ENCODE data around the gene MB. TPM values are rescaled to one million over a fixed set of nuclear protein-coding genes. Genes with fewer than 3 reads are reported as not detected.

MB gene
- total RNA-seq, 1 donor from 2014 or later: not detected

DNA sequence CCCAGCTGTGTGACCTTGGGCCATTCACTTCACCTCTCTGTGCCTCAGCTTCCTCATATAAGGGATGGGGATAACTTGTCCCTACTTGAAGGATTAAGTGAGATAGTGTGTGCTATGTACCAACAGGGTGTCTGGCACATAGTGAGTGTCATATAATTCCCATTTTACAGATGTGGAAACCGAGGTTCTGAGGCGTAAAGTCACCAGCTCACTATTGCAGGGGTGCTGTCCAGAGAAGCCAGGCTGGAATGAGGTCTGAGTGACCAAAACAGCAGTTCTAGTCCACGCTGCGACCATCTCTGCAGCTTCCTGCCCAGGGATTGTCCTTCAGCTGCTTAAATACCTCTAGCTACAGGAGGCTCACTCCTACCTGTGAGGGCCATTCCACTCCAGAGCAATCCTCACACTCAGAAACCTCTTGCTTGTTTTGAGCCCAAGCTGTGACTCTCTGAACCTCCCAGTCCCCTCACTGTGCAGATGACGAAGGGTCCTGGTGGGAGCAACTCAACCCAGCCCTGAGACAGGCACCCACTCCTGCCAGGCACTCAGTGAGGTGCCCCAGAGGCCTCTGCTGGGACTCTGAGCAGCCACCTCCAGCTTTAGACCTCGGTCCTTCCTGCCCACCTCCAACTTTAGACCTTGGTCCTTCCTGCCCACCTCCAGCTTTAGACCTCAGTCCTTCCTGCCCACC, 5.8 kb downstream of the MB start:
- peaks cover 35% of the 10 kb centered on the region for H3K27me3 Mint-ChIP-seq (ENCODE audit: unreplicated experiment)

DNA sequence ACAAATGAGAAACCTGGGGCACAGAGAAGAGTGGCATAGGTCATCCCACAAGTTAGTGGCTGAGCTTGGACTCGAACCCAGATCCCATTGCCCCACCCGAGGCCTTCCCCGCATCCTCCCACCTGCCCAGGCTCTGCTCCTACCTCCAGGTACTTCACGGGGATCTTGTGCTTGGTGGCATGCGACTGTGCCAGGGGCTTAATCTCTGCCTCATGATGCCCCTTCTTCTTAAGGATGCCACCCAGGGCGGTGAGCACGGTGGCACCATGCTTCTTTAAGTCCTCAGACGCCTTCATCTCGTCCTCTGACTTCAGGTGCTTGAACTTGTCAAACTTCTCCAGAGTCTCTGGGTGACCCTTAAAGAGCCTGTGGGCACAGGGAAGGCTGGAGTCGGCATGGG, 6.4 kb downstream of the MB start:
- peaks cover 39% of the 10 kb centered on the region for H3K27me3 Mint-ChIP-seq (ENCODE audit: unreplicated experiment)
- H3K27ac Mint-ChIP-seq (ENCODE audit: unreplicated experiment): no peak overlapping the region
- TF ChIP-seq, protein P1, sequence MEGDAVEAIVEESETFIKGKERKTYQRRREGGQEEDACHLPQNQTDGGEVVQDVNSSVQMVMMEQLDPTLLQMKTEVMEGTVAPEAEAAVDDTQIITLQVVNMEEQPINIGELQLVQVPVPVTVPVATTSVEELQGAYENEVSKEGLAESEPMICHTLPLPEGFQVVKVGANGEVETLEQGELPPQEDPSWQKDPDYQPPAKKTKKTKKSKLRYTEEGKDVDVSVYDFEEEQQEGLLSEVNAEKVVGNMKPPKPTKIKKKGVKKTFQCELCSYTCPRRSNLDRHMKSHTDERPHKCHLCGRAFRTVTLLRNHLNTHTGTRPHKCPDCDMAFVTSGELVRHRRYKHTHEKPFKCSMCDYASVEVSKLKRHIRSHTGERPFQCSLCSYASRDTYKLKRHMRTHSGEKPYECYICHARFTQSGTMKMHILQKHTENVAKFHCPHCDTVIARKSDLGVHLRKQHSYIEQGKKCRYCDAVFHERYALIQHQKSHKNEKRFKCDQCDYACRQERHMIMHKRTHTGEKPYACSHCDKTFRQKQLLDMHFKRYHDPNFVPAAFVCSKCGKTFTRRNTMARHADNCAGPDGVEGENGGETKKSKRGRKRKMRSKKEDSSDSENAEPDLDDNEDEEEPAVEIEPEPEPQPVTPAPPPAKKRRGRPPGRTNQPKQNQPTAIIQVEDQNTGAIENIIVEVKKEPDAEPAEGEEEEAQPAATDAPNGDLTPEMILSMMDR (IDR thresholded peaks at IDR 0.05): no peak
- DNase-seq (ENCODE audit: extremely low spot score, unreplicated experiment): no peak
- H3K9me3 Mint-ChIP-seq (ENCODE audit: unreplicated experiment): no peaks in the 10 kb centered on the region
- no peak overlapping the region for H3K4me3 Mint-ChIP-seq (ENCODE audit: unreplicated experiment)
- H3K4me1 Mint-ChIP-seq (ENCODE audit: unreplicated experiment): no peaks in the 10 kb centered on the region
- no peaks in the 10 kb centered on the region for H3K36me3 Mint-ChIP-seq (ENCODE audit: unreplicated experiment)

More for the DNA sequence above, 5.8 kb downstream of the MB start:
- H3K4me3 Mint-ChIP-seq (ENCODE audit: unreplicated experiment): no peak overlapping the region
- no peak overlapping the region for H3K27ac Mint-ChIP-seq (ENCODE audit: unreplicated experiment)
- TF ChIP-seq, protein P1 (IDR thresholded peaks at IDR 0.05): no peak
- H3K36me3 Mint-ChIP-seq (ENCODE audit: unreplicated experiment): no peaks in the 10 kb centered on the region
- no peaks in the 10 kb centered on the region for H3K9me3 Mint-ChIP-seq (ENCODE audit: unreplicated experiment)
- no peak for DNase-seq (ENCODE audit: extremely low spot score, unreplicated experiment)
- no peaks in the 10 kb centered on the region for H3K4me1 Mint-ChIP-seq (ENCODE audit: unreplicated experiment)

DNA sequence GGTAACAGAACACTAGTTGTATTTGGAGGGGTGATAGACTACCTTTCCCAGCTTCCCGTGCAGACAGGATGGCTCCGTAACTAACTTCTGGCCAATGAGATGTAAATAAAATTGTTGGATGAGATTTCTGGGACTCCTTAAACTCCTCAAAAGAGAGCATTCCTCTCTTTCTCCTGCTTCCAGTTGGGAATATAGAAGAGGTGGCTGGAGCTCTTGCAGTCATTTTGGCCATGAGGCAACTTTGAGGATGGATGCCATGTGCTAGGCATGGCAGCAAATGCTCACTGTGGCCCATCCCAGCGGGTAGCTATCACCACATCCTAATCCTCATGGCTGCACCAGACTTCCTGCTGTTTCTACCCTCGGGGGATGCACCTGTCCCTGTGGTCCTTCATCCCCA, 7.4 kb downstream of the MB start:
- Mint-ChIP-seq H3K27me3 (ENCODE audit: unreplicated experiment) (peaks cover 46% of the 10 kb centered on the region), H3K27ac (ENCODE audit: unreplicated experiment) (no peak overlapping the region), H3K4me1 (ENCODE audit: unreplicated experiment) (no peaks in the 10 kb centered on the region), H3K36me3 (ENCODE audit: unreplicated experiment) (no peaks in the 10 kb centered on the region), H3K9me3 (ENCODE audit: unreplicated experiment) (no peaks in the 10 kb centered on the region), H3K4me3 (ENCODE audit: unreplicated experiment) (no peak overlapping the region)
- DNase-seq (ENCODE audit: extremely low spot score, unreplicated experiment): no peak
- TF ChIP-seq, protein P1 (IDR thresholded peaks at IDR 0.05): no peak

DNA sequence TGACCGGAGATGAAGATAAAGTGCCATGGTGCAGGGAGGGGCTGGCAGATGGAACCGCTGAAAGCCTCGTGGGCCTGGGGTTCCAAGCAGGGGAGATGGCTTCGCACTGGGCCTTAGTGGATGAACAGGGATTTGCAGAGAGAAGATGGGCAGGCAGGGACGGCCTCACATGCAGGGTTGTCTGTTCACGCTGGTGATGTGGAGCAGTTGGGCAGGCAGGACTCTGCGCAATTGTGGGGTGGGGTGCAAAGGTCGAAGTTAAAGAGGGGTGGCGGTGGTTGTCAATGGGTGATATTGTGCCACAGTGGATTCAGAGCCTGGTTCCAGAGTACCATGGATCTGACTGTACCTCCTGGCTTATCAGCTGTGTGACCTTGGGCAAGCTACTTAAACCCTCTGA, 7.9 kb downstream of the MB start:
- Mint-ChIP-seq H3K27me3 (ENCODE audit: unreplicated experiment) (peaks cover 46% of the 10 kb centered on the region), H3K4me1 (ENCODE audit: unreplicated experiment) (no peaks in the 10 kb centered on the region), H3K4me3 (ENCODE audit: unreplicated experiment) (no peak overlapping the region), H3K27ac (ENCODE audit: unreplicated experiment) (no peak overlapping the region), H3K9me3 (ENCODE audit: unreplicated experiment) (no peaks in the 10 kb centered on the region), H3K36me3 (ENCODE audit: unreplicated experiment) (no peaks in the 10 kb centered on the region)
- no peak for DNase-seq (ENCODE audit: extremely low spot score, unreplicated experiment)
- TF ChIP-seq, protein P1 (IDR thresholded peaks at IDR 0.05): no peak

DNA sequence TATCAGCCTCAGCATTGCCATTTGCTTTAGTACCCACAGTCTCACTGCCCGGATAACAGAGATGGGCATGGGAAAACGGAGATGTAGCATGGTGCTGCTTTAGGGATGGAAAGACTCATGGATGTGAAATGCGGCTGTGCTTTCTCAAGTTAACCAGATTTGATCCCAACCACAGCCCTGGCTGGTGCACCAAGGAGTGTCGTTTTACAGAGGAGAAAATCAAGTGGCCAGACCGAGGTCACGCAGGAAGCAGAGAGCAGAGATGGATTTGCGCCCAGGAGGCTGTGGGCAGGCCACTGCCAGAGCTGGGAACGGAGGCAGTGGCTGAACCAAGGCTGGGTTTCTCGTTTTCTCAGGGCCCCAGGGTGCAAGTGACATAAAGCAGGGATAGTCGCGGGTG, 9.0 kb downstream of the MB start:
- TF ChIP-seq, protein P1 (IDR thresholded peaks at IDR 0.05): no peak
- Mint-ChIP-seq H3K4me3 (ENCODE audit: unreplicated experiment) (no peak overlapping the region), H3K36me3 (ENCODE audit: unreplicated experiment) (no peaks in the 10 kb centered on the region), H3K27me3 (ENCODE audit: unreplicated experiment) (peaks cover 46% of the 10 kb centered on the region), H3K27ac (ENCODE audit: unreplicated experiment) (no peak overlapping the region), H3K4me1 (ENCODE audit: unreplicated experiment) (no peaks in the 10 kb centered on the region), H3K9me3 (ENCODE audit: unreplicated experiment) (no peaks in the 10 kb centered on the region)
- DNase-seq (ENCODE audit: extremely low spot score, unreplicated experiment): no peak

All from osteocyte (in vitro differentiated cells).